Hepatocyte (in vitro differentiated cells): ENCODE results near the gene CTF1. TPM values are rescaled to one million over a fixed set of nuclear protein-coding genes. Genes with fewer than 3 reads are reported as not detected.

ENCODE experiments used
- DNase-seq: peaks from one replicate; pipeline ENCODE4 v3.0.0-alpha.2; 2016; ENCODE audit warnings: low spot score
- H2AFZ ChIP-seq: fragments of 200-600 bp; sonication (generic); 2 replicates; pipeline ENCODE4 v1.6.0; 2016; ENCODE audit warnings: antibody characterized with exemption, mild to moderate bottlenecking
- H3K27ac ChIP-seq: fragments of 200-600 bp; sonication (generic); 2 replicates; pipeline ENCODE4 v1.5.1; 2016; ENCODE audit warnings: mild to moderate bottlenecking
- H3K27me3 ChIP-seq: fragments of 200-600 bp; sonication (generic); 2 replicates; pipeline ENCODE4 v1.6.1; 2016
- H3K36me3 ChIP-seq: fragments of 200-600 bp; sonication (generic); replicated peaks from 2 replicates; pipeline ENCODE4 v1.5.1; 2016; ENCODE audit warnings: low read depth; ENCODE audit not compliant: insufficient read depth
- H3K4me1 ChIP-seq: fragments of 200-600 bp; sonication (generic); 2 replicates; pipeline ENCODE4 v1.5.1; 2016; ENCODE audit warnings: mild to moderate bottlenecking, moderate library complexity; ENCODE audit not compliant: insufficient read depth
- H3K4me2 ChIP-seq: fragments of 200-600 bp; sonication (generic); 2 replicates; pipeline ENCODE4 v1.6.0; 2016
- H3K4me3 ChIP-seq: fragments of 200-600 bp; sonication (generic); 2 replicates; pipeline ENCODE4 v1.5.1; 2016; ENCODE audit warnings: mild to moderate bottlenecking
- H3K79me2 ChIP-seq: fragments of 200-600 bp; sonication (generic); 2 replicates; pipeline ENCODE4 v1.6.0; 2017; ENCODE audit warnings: mild to moderate bottlenecking
- H3K9me2 ChIP-seq: fragments of 200-600 bp; sonication (generic); replicated peaks from 2 replicates; pipeline ENCODE4 v1.6.0; 2017; ENCODE audit warnings: mild to moderate bottlenecking; ENCODE audit not compliant: insufficient read depth
- H3K9me3 ChIP-seq: fragments of 200-600 bp; sonication (generic); 2 replicates; pipeline ENCODE4 v1.5.1; 2016; ENCODE audit warnings: low read depth, mild to moderate bottlenecking
- H4K20me1 ChIP-seq: fragments of 200-600 bp; sonication (generic); 2 replicates; pipeline ENCODE4 v1.6.0; 2016; ENCODE audit warnings: mild to moderate bottlenecking; ENCODE audit not compliant: insufficient read depth, poor library complexity, severe bottlenecking
- CTCF ChIP-seq: fragments of 200-600 bp; sonication (generic); IDR thresholded peaks from 2 replicates; pipeline ENCODE4 v1.5.1; 2016; ENCODE audit warnings: antibody characterized with exemption, mild to moderate bottlenecking; ENCODE audit not compliant: poor library complexity
- EZH2 ChIP-seq: fragments of 200-600 bp; sonication (generic); IDR thresholded peaks from 2 replicates; pipeline ENCODE4 v1.6.1; 2016; ENCODE audit warnings: antibody characterized with exemption, mild to moderate bottlenecking, borderline replicate concordance
- EZH2phosphoT487 ChIP-seq: fragments of 200-600 bp; sonication (generic); IDR thresholded peaks from one replicate; pipeline ENCODE4 v1.6.1; 2018; ENCODE audit warnings: antibody characterized with exemption, mild to moderate bottlenecking, low read depth, moderate library complexity; ENCODE audit not compliant: unreplicated experiment, severe bottlenecking
- WGBS: methylation state at CpG from one replicate; pipeline ENCODE4 v1.1.6; 2016; ENCODE audit warnings: low lambda C conversion rate; ENCODE audit errors: missing lambda C conversion rate; 5-methylcytosine and 5-hydroxymethylcytosine counted together
- polyA plus RNA-seq: library from polyadenylated mRNA; unstranded; fragments of >200 nt; fragmentation: Nextera tagmentation; extraction: Ambion mirVana; gene quantifications from 2 replicates; pipeline ENCODE4 v1.2.1, GENCODE V29; 2016
- total RNA-seq: library from RNA; depleted of rRNA; stranded (reverse); fragments of >200 nt; gene quantifications from 2 replicates; pipeline ENCODE4 v1.2.3, GENCODE V29; 2014

The CTF1 gene
- total and polyA plus RNA-seq, 2 experiments from 2014 or later, result 1.7 to 18.2 TPM

GRCh38 chr16:30921748-30922419 lies 25.5 kb downstream of the CTF1 start:
- Histone ChIP-seq H3K27ac (peak overlapping the region; percentile 73), H3K4me2 (peak overlapping the region; percentile 83), H3K36me3 (no peaks in the 10 kb centered on the region), H4K20me1 (peaks cover 3% of the 10 kb centered on the region), H3K4me1 (peaks cover 5% of the 10 kb centered on the region), H3K4me3 (peak overlapping the region; percentile 50), H3K27me3 (no peaks in the 10 kb centered on the region), H3K9me2 (no peaks in the 10 kb centered on the region), H3K79me2 (peaks cover 20% of the 10 kb centered on the region), H3K9me3 (no peaks in the 10 kb centered on the region), H2AFZ (peak overlapping the region; percentile 45)
- TF ChIP-seq EZH2 (no peak), EZH2phosphoT487 (no peak), CTCF (peak; percentile 96)
- peak; percentile 96 for DNase-seq
- WGBS, result 2% methylated on average over 37 of the region's 37 CpGs

DNA sequence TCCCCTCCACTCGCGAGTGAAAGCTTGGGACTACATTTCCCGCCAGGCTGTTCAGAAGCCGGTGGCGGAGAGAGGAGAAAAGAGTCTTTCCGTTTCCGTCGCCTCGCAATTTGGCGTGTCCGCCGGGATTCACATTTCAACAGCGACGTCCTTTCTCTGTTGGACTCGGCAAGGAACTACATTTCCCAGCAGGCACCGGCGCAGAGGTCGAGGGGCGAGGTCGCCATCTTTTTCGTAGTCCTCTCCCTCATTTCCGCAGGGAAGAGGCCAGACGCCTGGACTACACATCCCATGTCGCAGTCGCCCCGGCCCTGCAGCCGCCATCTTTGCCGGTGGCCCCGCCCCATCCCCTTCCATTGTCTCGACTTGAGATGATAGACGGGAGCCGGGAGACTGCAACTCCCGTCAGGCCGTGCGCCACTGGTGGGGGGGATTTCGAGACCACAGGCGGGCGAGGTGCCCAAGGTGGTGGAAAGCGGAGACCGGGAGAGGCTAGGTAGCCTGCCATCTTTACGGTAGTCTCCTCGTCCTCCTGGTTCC lies 26.1 kb downstream of the CTF1 start:
- under 1% methylated on average over 42 of the region's 42 CpGs for WGBS
- H3K4me3 ChIP-seq, result peak overlapping the region; percentile 50
- H3K4me2 ChIP-seq, result peak overlapping the region; percentile 83
- H2AFZ ChIP-seq, result peak overlapping the region; percentile 45
- peak overlapping the region; percentile 91 for H3K27ac ChIP-seq
- peak; percentile 99 for DNase-seq
- H3K27me3 ChIP-seq, result no peaks in the 10 kb centered on the region
- H4K20me1 ChIP-seq, result peaks cover 3% of the 10 kb centered on the region
- TF ChIP-seq EZH2phosphoT487 (no peak), EZH2 (no peak), CTCF (no peak)
- no peaks in the 10 kb centered on the region for H3K9me3 ChIP-seq
- H3K79me2 ChIP-seq, result peaks cover 20% of the 10 kb centered on the region
- peaks cover 5% of the 10 kb centered on the region for H3K4me1 ChIP-seq
- H3K9me2 ChIP-seq, result no peaks in the 10 kb centered on the region
- H3K36me3 ChIP-seq, result no peaks in the 10 kb centered on the region

- H2AFZ ChIP-seq, result peak overlapping the region; percentile 26
- peak overlapping the region; percentile 93 for H3K4me2 ChIP-seq
- peaks cover 3% of the 10 kb centered on the region for H4K20me1 ChIP-seq
- 1% methylated on average over 32 of the region's 33 CpGs for WGBS
- peak overlapping the region; percentile 91 for H3K27ac ChIP-seq
- peaks cover 5% of the 10 kb centered on the region for H3K4me1 ChIP-seq
- no peaks in the 10 kb centered on the region for H3K27me3 ChIP-seq
- peaks cover 20% of the 10 kb centered on the region for H3K79me2 ChIP-seq
- DNase-seq, result peak; percentile 99
- TF ChIP-seq CTCF (no peak), EZH2 (no peak), EZH2phosphoT487 (no peak)
- H3K9me3 ChIP-seq, result no peaks in the 10 kb centered on the region
- H3K36me3 ChIP-seq, result no peaks in the 10 kb centered on the region
- H3K9me2 ChIP-seq, result no peaks in the 10 kb centered on the region
- peak overlapping the region; percentile 20 for H3K4me3 ChIP-seq
Observed at GRCh38 chr16:30922960-30923535, 26.6 kb downstream of the CTF1 start.
